Prostate gland (tissue), 2 donors: Measurements from ENCODE around the gene CIPC. TPM values are rescaled to one million over a fixed set of nuclear protein-coding genes. Genes with fewer than 3 reads are reported as not detected.

Experiments
- DNase-seq: peaks from one replicate; pipeline ENCODE4 v3.0.0-alpha.2; 2019; ENCODE audit warnings: low spot score
- H3K27ac ChIP-seq, 2 donors: fragments of 200-600 bp; sonication (generic); 2 replicates each; pipeline ENCODE4 v1.5.1; 2017 to 2019
- H3K27me3 ChIP-seq: fragments of 200-600 bp; sonication (generic); replicated peaks from 2 replicates; pipeline ENCODE4 v1.5.1; 2019; ENCODE audit not compliant: insufficient read depth
- H3K36me3 ChIP-seq, 2 donors: fragments of 200-600 bp; sonication (generic); 1 replicate in 1 of 2; 2 replicates in 1 of 2; pipeline versions ENCODE4 v1.5.1 to v1.8.1; 2017 to 2019
- H3K4me1 ChIP-seq: fragments of 200-600 bp; sonication (generic); replicated peaks from 2 replicates; pipeline ENCODE4 v1.5.1; 2019
- H3K4me3 ChIP-seq, 2 donors: fragments of 200-600 bp; sonication (generic); 2 replicates each; pipeline ENCODE4 v1.5.1; 2017 to 2019
- H3K9me3 ChIP-seq: fragments of 200-600 bp; sonication (generic); 2 replicates; pipeline ENCODE4 v1.5.1; 2017
- POLR2A ChIP-seq: fragments of 450-650 bp; IDR thresholded peaks from one replicate; pipeline ENCODE4 v1.6.1; 2016; ENCODE audit warnings: antibody characterized with exemption, mild to moderate bottlenecking
- POLR2AphosphoS5 ChIP-seq: sonication (generic); formaldehyde crosslinking; IDR thresholded peaks from one replicate; pipeline ENCODE4 v1.6.1; 2017; ENCODE audit warnings: antibody characterized with exemption
- WGBS: methylation state at CpG from one replicate; pipeline ENCODE4 v1.1.5; 2018; 5-methylcytosine and 5-hydroxymethylcytosine counted together
- intact Hi-C: fragments of 100-400 bp; cut with DNase I; formaldehyde crosslinking; loops from one replicate; pipeline ENCODE4 v1.14.2; 2022
- total RNA-seq, 2 donors: library from RNA; depleted of rRNA; stranded (reverse); fragments of >200 nt; gene quantifications; one replicate each; pipeline ENCODE4 v1.1.0, GENCODE V29; 2016
- TF ChIP-seq, protein P1 (sequence below), 4 experiments: fragments of 200-600 bp in 2 of 4; fragments of 450-650 bp in 2 of 4; sonication (generic) in 2 of 4; IDR thresholded peaks; 1 replicate in 3 of 4; 2 replicates in 1 of 4; pipeline ENCODE4 v1.5.1; 2016 to 2019; ENCODE audit warnings: antibody characterized with exemption in 4 of 4, mild to moderate bottlenecking in 2 of 4, moderate library complexity in 2 of 4

The CIPC gene
- total RNA-seq, 2 donors from 2014 or later: 45.1 to 63.3 TPM

DNA sequence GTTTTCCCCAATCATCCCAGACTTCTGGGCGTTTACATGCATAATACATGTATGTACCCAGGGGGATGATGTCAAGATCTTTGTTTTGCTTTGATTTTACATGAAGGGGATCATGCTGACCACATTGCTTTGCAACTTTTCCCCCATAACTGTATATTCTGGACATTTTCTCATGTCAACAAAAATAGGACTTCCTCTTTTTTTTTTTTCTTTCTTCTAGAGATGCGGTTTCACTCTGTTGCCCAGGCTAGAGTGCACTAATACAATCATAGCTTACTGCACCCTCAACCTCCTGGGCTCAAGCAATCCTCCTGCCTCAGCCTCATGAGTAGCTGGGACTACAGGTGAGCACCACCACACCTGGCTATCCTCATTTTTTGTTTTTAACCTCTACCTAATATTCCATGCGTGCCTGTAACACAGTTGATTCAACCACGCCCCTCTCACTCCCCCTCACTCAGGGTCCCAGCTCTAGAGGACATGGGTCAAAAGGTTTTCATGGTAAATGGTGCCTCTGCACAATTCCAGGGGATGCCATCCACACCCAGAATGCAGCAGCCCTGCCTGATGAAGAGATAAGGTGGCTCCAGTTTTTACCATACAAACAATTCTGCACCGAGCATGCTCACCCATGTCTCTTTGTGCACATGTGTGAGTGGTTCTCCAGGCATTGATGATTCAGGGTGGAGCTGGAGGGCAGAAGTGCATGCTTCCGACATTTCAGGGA is 32.0 kb upstream of the CIPC start:
- Histone ChIP-seq H3K36me3 (no peaks in the 10 kb centered on the region), H3K27ac (no peak overlapping the region), H3K4me1 (peaks cover 3% of the 10 kb centered on the region), H3K27me3 (no peaks in the 10 kb centered on the region), H3K9me3 (no peaks in the 10 kb centered on the region), H3K4me3 (no peak overlapping the region)
- DNase-seq: no peak
- WGBS: 79% methylated on average over 6 of the region's 6 CpGs
- no peak for TF ChIP-seq POLR2A
- TF ChIP-seq, protein P1, sequence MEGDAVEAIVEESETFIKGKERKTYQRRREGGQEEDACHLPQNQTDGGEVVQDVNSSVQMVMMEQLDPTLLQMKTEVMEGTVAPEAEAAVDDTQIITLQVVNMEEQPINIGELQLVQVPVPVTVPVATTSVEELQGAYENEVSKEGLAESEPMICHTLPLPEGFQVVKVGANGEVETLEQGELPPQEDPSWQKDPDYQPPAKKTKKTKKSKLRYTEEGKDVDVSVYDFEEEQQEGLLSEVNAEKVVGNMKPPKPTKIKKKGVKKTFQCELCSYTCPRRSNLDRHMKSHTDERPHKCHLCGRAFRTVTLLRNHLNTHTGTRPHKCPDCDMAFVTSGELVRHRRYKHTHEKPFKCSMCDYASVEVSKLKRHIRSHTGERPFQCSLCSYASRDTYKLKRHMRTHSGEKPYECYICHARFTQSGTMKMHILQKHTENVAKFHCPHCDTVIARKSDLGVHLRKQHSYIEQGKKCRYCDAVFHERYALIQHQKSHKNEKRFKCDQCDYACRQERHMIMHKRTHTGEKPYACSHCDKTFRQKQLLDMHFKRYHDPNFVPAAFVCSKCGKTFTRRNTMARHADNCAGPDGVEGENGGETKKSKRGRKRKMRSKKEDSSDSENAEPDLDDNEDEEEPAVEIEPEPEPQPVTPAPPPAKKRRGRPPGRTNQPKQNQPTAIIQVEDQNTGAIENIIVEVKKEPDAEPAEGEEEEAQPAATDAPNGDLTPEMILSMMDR (IDR thresholded peaks at IDR 0.05): no peak
- no peak for TF ChIP-seq POLR2AphosphoS5
- intact Hi-C loops: loop anchor here (5.0 kb wide), 1 partner anchor 154 kb away; no protein-coding TSS in a partner anchor

DNA sequence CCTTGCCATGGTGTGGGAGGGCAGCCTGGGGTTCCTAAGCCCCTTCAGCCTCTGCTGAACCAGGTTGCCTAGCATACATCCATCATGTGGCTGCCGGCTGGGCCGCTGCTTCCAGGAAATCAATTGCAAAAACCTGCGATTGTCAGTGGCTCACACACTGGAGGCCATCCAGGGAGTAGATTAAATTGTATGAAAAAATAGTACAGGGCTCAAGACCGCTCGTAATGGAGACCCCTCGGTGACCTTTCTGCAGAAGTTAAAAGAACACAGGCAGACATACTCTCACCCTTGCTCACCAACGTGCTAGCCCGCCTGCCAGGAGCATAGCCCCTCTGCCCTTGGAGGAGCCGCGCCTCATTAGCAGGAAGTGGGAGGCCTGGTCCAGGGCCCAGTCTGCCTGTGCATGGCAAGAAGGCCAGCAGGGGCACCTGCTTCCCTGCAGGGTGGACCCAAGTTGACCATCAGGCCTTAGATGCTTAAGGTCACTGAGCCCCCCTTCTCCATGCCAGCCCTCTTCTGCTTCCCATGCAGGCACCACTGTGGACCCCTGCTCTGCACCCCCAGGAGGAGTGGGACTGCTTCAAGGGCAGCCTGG is 31.4 kb upstream of the CIPC start:
- no peak for DNase-seq
- Histone ChIP-seq H3K9me3 (no peaks in the 10 kb centered on the region), H3K27ac (no peak overlapping the region), H3K4me1 (peaks cover 3% of the 10 kb centered on the region), H3K4me3 (no peak overlapping the region), H3K27me3 (no peaks in the 10 kb centered on the region), H3K36me3 (no peaks in the 10 kb centered on the region)
- 74% methylated on average over 10 of the region's 10 CpGs for WGBS
- TF ChIP-seq, protein P1 (IDR thresholded peaks at IDR 0.05): no peak
- TF ChIP-seq POLR2AphosphoS5: no peak
- TF ChIP-seq POLR2A: no peak
- intact Hi-C loops: loop anchor here (5.0 kb wide), 1 partner anchor 154 kb away; no protein-coding TSS in a partner anchor

DNA sequence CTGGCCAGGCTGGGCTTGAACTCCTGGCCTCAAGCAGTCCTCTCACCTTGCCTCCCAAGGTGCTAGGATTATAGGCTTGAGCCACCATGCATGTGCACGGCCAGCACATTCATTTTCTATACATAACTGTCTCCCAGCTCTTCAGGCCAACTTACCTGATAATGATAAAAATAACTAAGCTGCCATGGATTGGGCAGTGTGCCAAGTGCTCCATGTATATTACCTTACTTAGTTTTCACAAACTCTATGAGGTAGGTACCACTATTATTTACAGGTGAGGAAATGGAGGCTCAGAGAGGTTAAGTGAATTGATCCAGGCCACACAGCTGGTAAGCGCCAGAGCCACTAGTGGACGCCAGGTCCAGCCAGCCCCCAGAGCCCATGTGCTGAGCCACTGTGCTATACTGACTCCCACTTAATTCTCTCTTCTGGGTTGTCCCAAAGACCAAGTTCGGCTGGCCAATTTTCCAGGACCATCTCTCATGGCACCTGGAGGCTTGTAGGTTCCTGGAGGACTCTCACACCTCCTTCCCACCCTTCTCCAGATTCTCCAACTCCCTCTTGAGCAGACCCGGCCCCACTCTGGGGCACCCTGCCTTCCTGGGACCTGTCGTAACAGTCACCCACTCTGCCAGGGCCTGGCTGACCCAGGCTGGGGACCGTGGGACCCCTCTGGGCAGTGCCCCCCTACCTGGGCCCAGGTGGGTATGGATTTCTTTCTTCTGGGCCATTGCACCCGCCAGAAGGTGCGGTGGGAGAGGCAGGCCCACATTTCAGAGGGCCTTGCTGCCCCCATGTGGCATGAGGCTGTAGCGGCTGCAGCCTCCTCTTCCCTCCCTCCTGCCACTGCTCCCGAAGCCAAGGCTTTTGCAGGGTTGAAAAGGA is 30.2 kb upstream of the CIPC start:
- Histone ChIP-seq H3K27ac (peak overlapping the region; percentile 37 to 54), H3K4me1 (peaks cover 3% of the 10 kb centered on the region), H3K4me3 (no peak overlapping the region), H3K9me3 (no peaks in the 10 kb centered on the region), H3K36me3 (no peaks in the 10 kb centered on the region), H3K27me3 (no peaks in the 10 kb centered on the region)
- TF ChIP-seq POLR2A (peak; percentile 10), POLR2AphosphoS5 (peak; percentile 51)
- TF ChIP-seq, protein P1 (IDR thresholded peaks at IDR 0.05): peak; percentile 51 to 91 (median 84)
- 47% methylated on average over 11 of the region's 11 CpGs for WGBS
- intact Hi-C loops: loop anchor here (1.0 to 5.0 kb wide), 2 partner anchors 156 to 195 kb away; no protein-coding TSS in a partner anchor
- DNase-seq: peak; percentile 61

DNA sequence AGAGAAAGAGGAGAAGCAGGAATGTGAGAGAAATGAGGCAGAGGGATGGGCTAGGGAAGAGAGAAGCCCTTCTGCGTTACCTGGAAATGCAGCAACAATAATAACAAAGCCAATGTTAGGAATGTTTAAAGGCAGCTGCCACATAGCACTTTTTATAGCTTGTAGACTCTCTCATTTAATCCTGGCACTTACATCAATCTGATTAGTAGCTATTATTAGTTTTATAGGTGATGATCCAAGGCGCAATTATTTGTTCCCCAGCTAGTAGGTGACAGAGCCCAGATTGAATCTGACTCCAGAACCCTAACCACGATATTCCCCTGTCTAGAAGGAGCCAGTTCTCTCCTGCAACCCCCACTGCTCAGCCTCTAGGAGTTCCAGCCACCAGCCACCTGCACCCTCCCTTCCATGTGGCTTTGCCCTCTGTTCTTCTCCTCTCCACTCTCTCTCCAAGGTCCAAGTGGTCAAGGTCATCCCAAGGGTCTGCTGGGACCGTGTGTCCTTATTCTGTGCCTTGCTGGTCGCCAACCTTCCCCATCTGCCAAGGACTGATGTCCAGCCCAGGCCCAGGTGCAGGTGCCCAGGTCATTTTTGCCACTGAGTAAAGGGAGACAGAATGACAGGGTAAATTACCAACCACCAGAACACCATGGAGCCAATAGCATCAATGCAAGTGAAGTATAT is 29.4 kb upstream of the CIPC start:
- 33% methylated on average over 5 of the region's 5 CpGs for WGBS
- intact Hi-C loops: loop anchor here (1.0 to 5.0 kb wide), 2 partner anchors 156 to 195 kb away; no protein-coding TSS in a partner anchor

More for the DNA sequence above, 29.4 kb upstream of the CIPC start:
- peak overlapping the region in 1 of 2 donors; percentile 13 for H3K27ac ChIP-seq
- TF ChIP-seq POLR2AphosphoS5 (no peak), POLR2A (no peak)
- TF ChIP-seq, protein P1 (IDR thresholded peaks at IDR 0.05): no peak
- no peaks in the 10 kb centered on the region for H3K9me3 ChIP-seq
- H3K36me3 ChIP-seq: no peaks in the 10 kb centered on the region
- H3K27me3 ChIP-seq: no peaks in the 10 kb centered on the region
- H3K4me3 ChIP-seq: no peak overlapping the region
- no peak for DNase-seq
- peaks cover 3% of the 10 kb centered on the region for H3K4me1 ChIP-seq
